Ovary (tissue), 3 donors: ENCODE measurements around the gene KSR1.
A peak's percentile ranks its signal among the peaks of the same experiment; 100 is the strongest.

Experiments
- EP300 ChIP-seq: sonication (generic); formaldehyde crosslinking; IDR thresholded peaks from one replicate; pipeline ENCODE4 v1.6.1; 2017; ENCODE audit warnings: antibody characterized with exemption
- POLR2A ChIP-seq: fragments of 450-650 bp; IDR thresholded peaks from one replicate; pipeline ENCODE4 v1.6.1; 2017; ENCODE audit warnings: antibody characterized with exemption, mild to moderate bottlenecking, moderate library complexity
- TF ChIP-seq, protein P1 (sequence below), 3 donors: fragments of 450-650 bp in 2 of 3; fragments of 200-600 bp in 1 of 3; IDR thresholded peaks; one replicate each; pipeline versions ENCODE4 v1.5.1 to v1.8.0; 2016 to 2022; ENCODE audit warnings: antibody characterized with exemption in 3 of 3, mild to moderate bottlenecking in 1 of 3
- donor health status: DM: no; HTN: no; CAD: no.

GRCh38 chr17:27430882-27431491 is 25.3 kb upstream of the KSR1 start:
- TF ChIP-seq POLR2A = no peak
- TF ChIP-seq, protein P1, sequence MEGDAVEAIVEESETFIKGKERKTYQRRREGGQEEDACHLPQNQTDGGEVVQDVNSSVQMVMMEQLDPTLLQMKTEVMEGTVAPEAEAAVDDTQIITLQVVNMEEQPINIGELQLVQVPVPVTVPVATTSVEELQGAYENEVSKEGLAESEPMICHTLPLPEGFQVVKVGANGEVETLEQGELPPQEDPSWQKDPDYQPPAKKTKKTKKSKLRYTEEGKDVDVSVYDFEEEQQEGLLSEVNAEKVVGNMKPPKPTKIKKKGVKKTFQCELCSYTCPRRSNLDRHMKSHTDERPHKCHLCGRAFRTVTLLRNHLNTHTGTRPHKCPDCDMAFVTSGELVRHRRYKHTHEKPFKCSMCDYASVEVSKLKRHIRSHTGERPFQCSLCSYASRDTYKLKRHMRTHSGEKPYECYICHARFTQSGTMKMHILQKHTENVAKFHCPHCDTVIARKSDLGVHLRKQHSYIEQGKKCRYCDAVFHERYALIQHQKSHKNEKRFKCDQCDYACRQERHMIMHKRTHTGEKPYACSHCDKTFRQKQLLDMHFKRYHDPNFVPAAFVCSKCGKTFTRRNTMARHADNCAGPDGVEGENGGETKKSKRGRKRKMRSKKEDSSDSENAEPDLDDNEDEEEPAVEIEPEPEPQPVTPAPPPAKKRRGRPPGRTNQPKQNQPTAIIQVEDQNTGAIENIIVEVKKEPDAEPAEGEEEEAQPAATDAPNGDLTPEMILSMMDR (IDR thresholded peaks at IDR 0.05) = peak in 1 of 3 donors; percentile 17
- no peak for TF ChIP-seq EP300
